ENCODE results near the gene PITRM1.

DNA sequence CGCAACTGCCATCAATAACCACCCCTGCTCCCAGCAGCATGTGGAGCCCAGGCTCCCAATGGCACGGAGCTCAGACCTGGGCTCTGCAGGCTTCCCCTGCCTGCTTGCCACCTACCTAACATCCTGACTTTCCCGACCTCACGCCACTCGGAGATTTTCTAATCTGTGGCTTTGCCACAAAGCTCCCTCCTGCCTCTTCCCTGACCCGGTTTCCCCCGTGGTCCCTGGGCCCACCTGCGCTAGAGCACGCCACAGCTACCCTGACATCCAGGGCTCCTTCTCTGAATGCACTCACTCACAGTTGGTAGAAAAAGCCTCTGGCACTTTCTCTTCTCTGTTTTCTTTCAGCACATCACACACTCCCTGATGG, 20.0 kb downstream of the PITRM1 start:
- TF ChIP-seq CTCF (conservative IDR thresholded peaks at IDR 0.05) (no peak), ZFX (IDR thresholded peaks at IDR 0.05) (no peak)
